Neuronal stem cell (in vitro differentiated cells): ENCODE results near the gene ARFGAP2.

Source experiments
- DNase-seq: peaks from one replicate; pipeline ENCODE4 v3.0.0-alpha.2; 2013; ENCODE audit warnings: low spot score
- H2AFZ ChIP-seq: one replicate; pipeline ENCODE4 v1.6.1; 2013; ENCODE audit warnings: mild to moderate bottlenecking, low read length, inconsistent platforms
- H2AK5ac ChIP-seq: 2 replicates; pipeline ENCODE4 v1.6.1; 2013; ENCODE audit warnings: low read depth, mild to moderate bottlenecking, inconsistent platforms, low read length, moderate library complexity, mixed read lengths
- H2BK120ac ChIP-seq: 2 replicates; pipeline ENCODE4 v1.6.1; 2013; ENCODE audit warnings: low read depth, mild to moderate bottlenecking, inconsistent platforms, low read length, moderate library complexity, mixed read lengths
- H2BK12ac ChIP-seq: one replicate; pipeline ENCODE4 v1.6.1; 2013; ENCODE audit warnings: low read length, inconsistent platforms
- H2BK15ac ChIP-seq: 2 replicates; pipeline ENCODE4 v1.6.1; 2013; ENCODE audit warnings: mild to moderate bottlenecking, low read length, inconsistent platforms, mixed read lengths
- H2BK5ac ChIP-seq: one replicate; pipeline ENCODE4 v1.6.1; 2013; ENCODE audit warnings: inconsistent platforms, mild to moderate bottlenecking, low read length, moderate library complexity
- H3K14ac ChIP-seq: one replicate; pipeline ENCODE4 v1.6.1; 2013; ENCODE audit warnings: low read length, inconsistent platforms
- H3K18ac ChIP-seq: 2 replicates; pipeline ENCODE4 v1.6.1; 2013; ENCODE audit warnings: low read length, inconsistent platforms
- H3K23ac ChIP-seq: 2 replicates; pipeline ENCODE4 v1.6.1; 2013; ENCODE audit warnings: low read depth, mild to moderate bottlenecking, mixed read lengths, low read length, inconsistent platforms; ENCODE audit not compliant: poor library complexity
- H3K27ac ChIP-seq: replicated peaks from 3 replicates; pipeline ENCODE4 v1.5.1; 2013; ENCODE audit warnings: low read length, inconsistent platforms
- H3K27me3 ChIP-seq, 3 experiments: 2 replicates each; pipeline ENCODE4 v1.6.1; 2013; ENCODE audit warnings: low read length in 3 of 3, mild to moderate bottlenecking in 2 of 3, inconsistent platforms in 1 of 3, low read depth in 1 of 3, mixed read lengths in 1 of 3, moderate library complexity in 1 of 3; ENCODE audit not compliant: control insufficient read depth in 3 of 3, insufficient read depth in 3 of 3
- H3K36me3 ChIP-seq, 2 donors: replicated peaks in 1 of 2; 2 replicates each; pipeline ENCODE4 v1.6.1; 2013; ENCODE audit warnings: low read length in 2 of 2; ENCODE audit not compliant: control insufficient read depth in 2 of 2, insufficient read depth in 2 of 2
- H3K4ac ChIP-seq: 2 replicates; pipeline ENCODE4 v1.6.1; 2013; ENCODE audit warnings: inconsistent platforms, mild to moderate bottlenecking, low read length, moderate library complexity
- H3K4me1 ChIP-seq, 2 donors: 1 replicate in 1 of 2; 2 replicates in 1 of 2; pipeline ENCODE4 v1.6.1; 2013; ENCODE audit warnings: low read length in 2 of 2, low read depth in 1 of 2; ENCODE audit not compliant: control insufficient read depth in 2 of 2, insufficient read depth in 1 of 2
- H3K4me2 ChIP-seq: one replicate; pipeline ENCODE4 v1.6.1; 2013; ENCODE audit warnings: mild to moderate bottlenecking, low read length, inconsistent platforms; ENCODE audit not compliant: insufficient read depth, poor library complexity, severe bottlenecking
- H3K4me3 ChIP-seq, 2 donors: 2 replicates each; pipeline ENCODE4 v1.5.1; 2013; ENCODE audit warnings: low read length in 2 of 2, mild to moderate bottlenecking in 2 of 2, inconsistent platforms in 1 of 2, moderate library complexity in 1 of 2
- H3K79me1 ChIP-seq: one replicate; pipeline ENCODE4 v1.6.1; 2013; ENCODE audit warnings: low read depth, mild to moderate bottlenecking, inconsistent platforms, low read length, moderate library complexity
- H3K9ac ChIP-seq: one replicate; pipeline ENCODE4 v1.6.1; 2013; ENCODE audit warnings: mild to moderate bottlenecking, low read depth, low read length, inconsistent platforms; ENCODE audit not compliant: poor library complexity
- H3K9me3 ChIP-seq, 2 donors: replicated peaks in 1 of 2; 2 replicates each; pipeline versions ENCODE3 to v1.6.1; 2013; ENCODE audit warnings: low read length in 2 of 2, mild to moderate bottlenecking in 2 of 2, inconsistent platforms in 1 of 2, low read depth in 1 of 2, mixed read lengths in 1 of 2, moderate library complexity in 1 of 2; ENCODE audit not compliant: control insufficient read depth in 2 of 2, insufficient read depth in 1 of 2
- H4K8ac ChIP-seq: one replicate; pipeline ENCODE4 v1.6.1; 2013; ENCODE audit warnings: low read depth, mild to moderate bottlenecking, inconsistent platforms, low read length, moderate library complexity
- H4K91ac ChIP-seq: one replicate; pipeline ENCODE4 v1.6.1; 2013; ENCODE audit warnings: low read length, low read depth, mild to moderate bottlenecking, inconsistent platforms; ENCODE audit not compliant: poor library complexity
- WGBS, 2 donors: extraction: QIAGEN DNeasy Blood & Tissue Kit; methylation state at CpG; one replicate each; pipeline ENCODE4 v1.1.7; 2013; ENCODE audit warnings: missing lambda C conversion rate in 2 of 2, mixed read lengths in 1 of 2; ENCODE audit not compliant: insufficient read length in 2 of 2, insufficient replicate concordance in 1 of 2; ENCODE audit errors: extremely low coverage in 2 of 2; 5-methylcytosine and 5-hydroxymethylcytosine counted together

ARFGAP2 gene

DNA sequence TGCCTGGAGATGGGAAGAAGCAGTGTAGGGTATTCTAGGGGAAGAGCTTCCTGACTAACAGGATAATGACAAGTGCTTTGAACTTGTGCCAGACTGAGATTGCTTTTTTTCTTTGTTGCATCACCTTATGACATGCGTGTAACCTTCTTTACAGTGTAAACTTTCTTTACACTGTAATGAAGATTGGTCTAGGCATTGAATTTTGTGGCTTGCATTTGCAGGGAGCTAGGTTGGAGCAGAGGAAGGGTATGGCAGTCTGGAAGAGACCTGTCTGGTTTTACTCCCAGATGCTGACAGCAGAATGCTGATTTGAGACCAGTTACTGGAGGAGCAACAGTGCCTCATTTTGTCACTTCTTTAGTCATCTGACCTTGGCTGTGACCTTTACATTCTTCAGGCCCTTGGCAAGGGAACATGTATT, 43.7 kb upstream of the ARFGAP2 start:
- Histone ChIP-seq H2BK12ac (no peak overlapping the region), H3K9ac (no peak overlapping the region), H3K4ac (no peak overlapping the region), H3K36me3 (peaks cover 9 to 15% of the 10 kb centered on the region in 2 donors), H3K14ac (no peak overlapping the region), H3K27ac (no peak overlapping the region), H2BK15ac (no peak overlapping the region), H3K23ac (no peak overlapping the region), H3K27me3 (no peaks in the 10 kb centered on the region), H2BK5ac (no peak overlapping the region), H2BK120ac (no peak overlapping the region), H3K79me1 (peaks cover 7% of the 10 kb centered on the region), H2AFZ (no peak overlapping the region), H3K9me3 (no peaks in the 10 kb centered on the region), H3K4me2 (no peak overlapping the region), H3K18ac (no peak overlapping the region), H2AK5ac (no peak overlapping the region), H4K91ac (no peak overlapping the region), H3K4me3 (no peak overlapping the region), H3K4me1 (peaks cover 8 to 11% of the 10 kb centered on the region in 2 donors), H4K8ac (no peak overlapping the region)
- WGBS, 2 donors = no CpG with 5 or more reads among the region's 1 CpG
- DNase-seq = no peak

DNA sequence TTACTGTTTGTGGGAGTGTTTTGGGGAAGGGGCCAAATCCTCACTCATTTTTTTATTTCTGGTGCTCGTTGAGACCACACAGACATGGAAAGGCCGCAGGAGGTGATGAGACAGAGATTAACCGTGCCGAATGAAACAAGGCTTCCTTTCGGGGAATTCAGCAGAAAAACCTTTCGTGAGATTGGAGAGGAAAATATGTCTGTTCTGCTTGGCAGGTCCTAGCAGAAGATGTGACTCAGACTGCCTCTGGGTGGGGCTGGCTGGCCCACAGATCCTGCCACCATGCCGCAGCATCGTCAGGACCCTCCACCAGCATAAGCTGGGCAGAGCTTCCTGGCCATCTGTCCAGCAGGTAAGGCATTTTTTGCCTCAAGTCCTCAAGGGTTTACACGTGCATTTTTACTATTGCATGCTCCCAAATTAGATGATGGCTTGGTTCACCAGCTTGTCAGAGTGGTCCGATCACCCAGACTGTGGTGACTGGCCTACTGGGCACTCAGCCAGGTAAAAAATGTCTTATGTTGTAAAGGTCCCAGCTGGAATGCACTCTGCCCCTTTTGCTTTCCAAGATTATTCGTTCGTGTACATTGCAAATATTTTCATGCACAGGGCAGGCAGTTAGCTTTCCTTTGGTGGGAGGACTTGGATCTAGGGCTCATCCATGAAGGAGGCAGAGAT, 39.6 kb upstream of the ARFGAP2 start:
- no CpG with 5 or more reads among the region's 12 CpGs for WGBS, 2 donors
- Histone ChIP-seq H3K79me1 (peaks cover 7% of the 10 kb centered on the region), H3K9ac (peak overlapping the region; percentile 60)

DNA sequence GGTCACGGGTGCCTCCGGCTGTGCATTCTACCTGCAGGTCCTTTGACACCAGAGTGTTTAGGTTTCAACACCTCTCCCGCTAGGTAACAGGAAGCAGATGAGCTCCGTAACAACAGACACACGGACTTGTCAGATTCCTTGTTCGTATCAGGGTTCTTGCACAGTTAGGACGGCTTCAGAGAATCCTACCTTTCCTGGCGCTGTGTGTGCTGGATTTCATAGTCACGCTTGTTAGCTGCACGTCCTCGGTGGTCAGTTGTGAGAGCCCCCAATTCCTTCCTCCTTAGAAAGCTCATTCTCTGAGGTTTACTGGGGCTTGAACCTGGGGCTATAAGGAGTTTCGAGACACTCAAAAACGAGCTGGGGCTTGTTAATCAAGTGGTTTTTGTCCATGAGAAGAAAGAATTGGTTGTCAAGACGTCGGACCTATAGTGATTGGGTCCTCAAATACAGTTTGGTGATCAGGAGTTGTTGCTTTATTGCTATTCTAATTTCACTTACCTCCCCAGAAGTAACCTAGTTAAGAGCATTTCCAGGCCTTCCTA, 38.8 kb upstream of the ARFGAP2 start:
- Histone ChIP-seq H3K36me3 (peaks cover 2 to 10% of the 10 kb centered on the region in 2 donors), H2BK12ac (peak overlapping the region; percentile 0), H3K4me2 (peak overlapping the region; percentile 85), H4K91ac (peak overlapping the region; percentile 94), H2BK5ac (peak overlapping the region; percentile 95), H3K79me1 (peaks cover 7% of the 10 kb centered on the region), H3K27ac (peak overlapping the region; percentile 82), H3K14ac (peak overlapping the region; percentile 83), H2BK15ac (peak overlapping the region; percentile 66), H3K23ac (peak overlapping the region; percentile 38), H4K8ac (no peak overlapping the region), H3K4me1 (peaks cover 10 to 13% of the 10 kb centered on the region in 2 donors), H3K27me3 (no peaks in the 10 kb centered on the region), H3K4ac (peak overlapping the region; percentile 32), H2AK5ac (peak overlapping the region; percentile 92), H2AFZ (peak overlapping the region; percentile 81), H3K4me3 (peak overlapping the region; percentile 48 to 84), H3K9me3 (no peaks in the 10 kb centered on the region), H3K18ac (peak overlapping the region; percentile 96), H3K9ac (peak overlapping the region; percentile 97), H2BK120ac (no peak overlapping the region)
- WGBS, 2 donors = no CpG with 5 or more reads among the region's 15 CpGs
- DNase-seq = no peak

More for the DNA sequence above, 39.6 kb upstream of the ARFGAP2 start:
- Histone ChIP-seq H3K4ac (no peak overlapping the region), H2AFZ (peak overlapping the region; percentile 81), H4K91ac (no peak overlapping the region), H2BK120ac (no peak overlapping the region), H3K27ac (no peak overlapping the region), H2AK5ac (no peak overlapping the region), H3K27me3 (no peaks in the 10 kb centered on the region), H2BK12ac (no peak overlapping the region), H3K14ac (no peak overlapping the region), H4K8ac (no peak overlapping the region), H3K9me3 (no peaks in the 10 kb centered on the region), H3K23ac (no peak overlapping the region), H3K4me2 (peak overlapping the region; percentile 85), H3K18ac (no peak overlapping the region), H3K4me1 (peaks cover 10 to 15% of the 10 kb centered on the region in 2 donors), H2BK15ac (no peak overlapping the region), H3K36me3 (peaks cover 2 to 11% of the 10 kb centered on the region in 2 donors), H2BK5ac (no peak overlapping the region), H3K4me3 (peak overlapping the region; percentile 38 to 48)
- no peak for DNase-seq

DNA sequence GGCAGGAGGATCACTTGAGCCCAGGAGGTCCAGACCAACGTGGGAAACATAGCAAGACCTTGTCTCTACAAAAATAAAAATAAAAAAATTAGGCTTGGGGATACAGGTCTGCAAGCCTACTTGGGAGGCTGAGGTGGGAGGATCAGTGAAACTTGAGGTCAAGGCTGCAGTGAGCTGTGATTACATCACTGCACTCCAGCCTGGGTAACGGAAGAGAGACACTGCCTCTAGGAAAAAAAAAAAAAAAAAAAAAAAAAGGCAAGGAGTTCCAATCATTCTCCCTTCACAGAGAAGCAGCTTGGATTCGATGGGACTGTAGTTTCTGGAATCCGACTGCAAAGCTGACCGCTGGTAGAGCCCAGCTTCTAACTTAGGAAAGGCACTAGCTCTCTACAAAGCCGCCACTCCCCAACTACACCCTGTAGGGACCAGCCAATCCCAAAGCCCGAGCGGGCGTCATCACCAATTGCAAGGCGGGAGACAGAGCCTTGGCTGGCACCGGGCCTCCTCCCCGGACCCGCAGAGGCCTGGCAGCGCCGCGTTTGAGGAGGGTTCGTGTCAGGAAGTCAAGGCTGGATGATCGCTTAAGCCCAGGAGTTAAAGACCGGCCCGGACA, 37.4 kb upstream of the ARFGAP2 start:
- H3K9me3 ChIP-seq = no peaks in the 10 kb centered on the region
- H4K8ac ChIP-seq = peak overlapping the region; percentile 8
- H3K14ac ChIP-seq = no peak overlapping the region
- H4K91ac ChIP-seq = no peak overlapping the region
- H2AFZ ChIP-seq = peak overlapping the region; percentile 81
- H3K4ac ChIP-seq = no peak overlapping the region
- peaks cover 6 to 10% of the 10 kb centered on the region in 2 donors for H3K4me1 ChIP-seq
- no CpG with 5 or more reads among the region's 20 CpGs for WGBS, 2 donors
- peaks cover 0 to 5% of the 10 kb centered on the region in 2 donors for H3K36me3 ChIP-seq
- peak overlapping the region in 1 of 2 donors; percentile 77 for H3K4me3 ChIP-seq
- H2BK5ac ChIP-seq = no peak overlapping the region
- H2BK120ac ChIP-seq = no peak overlapping the region
- H2AK5ac ChIP-seq = no peak overlapping the region
- H3K9ac ChIP-seq = no peak overlapping the region
- H3K18ac ChIP-seq = peak overlapping the region; percentile 52
- H3K27me3 ChIP-seq = no peaks in the 10 kb centered on the region
- H2BK12ac ChIP-seq = no peak overlapping the region
- peak overlapping the region; percentile 64 for H3K27ac ChIP-seq
- H2BK15ac ChIP-seq = peak overlapping the region; percentile 56
- peak overlapping the region; percentile 34 for H3K23ac ChIP-seq
- peak; percentile 68 for DNase-seq
- peaks cover 7% of the 10 kb centered on the region for H3K79me1 ChIP-seq
- peak overlapping the region; percentile 60 for H3K4me2 ChIP-seq
